K562 (cell line): ENCODE measurements around the gene CAPRIN1. TPM values are rescaled to one million over a fixed set of nuclear protein-coding genes. Genes with fewer than 3 reads are reported as not detected.

Experiments
- BMI1 ChIP-seq: fragments of 150-350 bp; IDR thresholded peaks from 2 replicates; pipeline ENCODE4 v1.6.1; 2014; ENCODE audit warnings: low read length
- CBX2 ChIP-seq: fragments of 200-600 bp; sonication (generic); IDR thresholded peaks from one replicate; pipeline ENCODE4 v1.6.1; 2012; ENCODE audit warnings: mild to moderate bottlenecking, low read length, inconsistent platforms; ENCODE audit not compliant: insufficient read depth, poor library complexity, severe bottlenecking
- COPS2 ChIP-seq: fragments of 450-650 bp; conservative IDR thresholded peaks from 2 replicates; pipeline ENCODE4 v1.6.1; 2016; ENCODE audit warnings: mild to moderate bottlenecking, moderate library complexity
- HNRNPL ChIP-seq: fragments of 200-400 bp; formaldehyde crosslinking; IDR thresholded peaks from 2 replicates; pipeline ENCODE4 v1.6.1; 2017; ENCODE audit warnings: low read depth, mild to moderate bottlenecking, low read length
- JUND ChIP-seq, 2 experiments: IDR thresholded peaks; 2 replicates in 1 of 2; 3 replicates in 1 of 2; pipeline ENCODE4 v1.6.1; 2011; ENCODE audit warnings: borderline replicate concordance in 2 of 2, low read depth in 2 of 2, low read length in 2 of 2, improper control_type of control experiment in 1 of 2, missing biosample characterization in 1 of 2, missing genetic modification characterization in 1 of 2, missing genetic modification reagents in 1 of 2
- MYC ChIP-seq, 2 experiments: fragments of 250-450 bp in 1 of 2; sonication (Bioruptor Pico) in 1 of 2; IDR thresholded peaks; 2 replicates each; pipeline versions ENCODE4 v1.5.1 to v1.6.1; 2012 to 2021; ENCODE audit warnings: low read depth in 2 of 2, borderline replicate concordance in 1 of 2, improper control_type of control experiment in 1 of 2, low read length in 1 of 2, mild to moderate bottlenecking in 1 of 2, moderate library complexity in 1 of 2
- RBBP5 ChIP-seq: fragments of 200-600 bp; sonication (generic); IDR thresholded peaks from 2 replicates; pipeline ENCODE4 v1.6.1; 2012; ENCODE audit warnings: borderline replicate concordance, mild to moderate bottlenecking, low read length, control low read depth, inconsistent platforms; ENCODE audit not compliant: insufficient read depth, poor library complexity, severe bottlenecking
- RCOR1 ChIP-seq, 2 experiments: IDR thresholded peaks; 2 replicates each; pipeline ENCODE4 v1.6.1; 2012; ENCODE audit warnings: low read depth in 2 of 2, low read length in 2 of 2, borderline replicate concordance in 1 of 2, improper control_type of control experiment in 1 of 2
- SMAD1 ChIP-seq: fragments of 150-350 bp; IDR thresholded peaks from 2 replicates; pipeline ENCODE4 v1.6.1; 2014; ENCODE audit warnings: low read length, low read depth; ENCODE audit not compliant: partially characterized antibody
- TAF1 ChIP-seq: IDR thresholded peaks from 2 replicates; pipeline ENCODE4 v1.6.1; 2011; ENCODE audit warnings: mild to moderate bottlenecking, low read length, moderate library complexity; ENCODE audit not compliant: insufficient read depth, control insufficient read depth, severe bottlenecking; ENCODE audit errors: extremely low read depth
- TOE1 ChIP-seq, 2 experiments: fragments of 450-650 bp in 1 of 2; sonication (generic) in 1 of 2; formaldehyde crosslinking in 1 of 2; IDR thresholded peaks; 2 replicates each; pipeline versions ENCODE4 v1.7.1 to v1.8.0; 2016 to 2022; ENCODE audit warnings: borderline replicate concordance in 2 of 2, mild to moderate bottlenecking in 2 of 2, antibody characterized with exemption in 1 of 2, inconsistent platforms in 1 of 2, low read depth in 1 of 2, missing genetic modification reagents in 1 of 2, moderate library complexity in 1 of 2
- ZNF384 ChIP-seq: IDR thresholded peaks from 2 replicates; pipeline ENCODE4 v1.6.1; 2012; ENCODE audit warnings: low read depth, low read length, improper control_type of control experiment
- ZNF780A ChIP-seq: fragments of 250-450 bp; sonication (Bioruptor Pico); IDR thresholded peaks from 2 replicates; pipeline ENCODE4 v1.5.0; 2021; ENCODE audit warnings: mild to moderate bottlenecking
- ZNF830 ChIP-seq: fragments of 250-450 bp; sonication (Bioruptor Pico); IDR thresholded peaks from 2 replicates; pipeline ENCODE4 v1.5.0; 2021; ENCODE audit warnings: mild to moderate bottlenecking
- polyA plus RNA-seq, 8 experiments: library from polyadenylated mRNA; depleted of rRNA in 4 of 8; stranded (reverse) in 5 of 8; unstranded in 3 of 8; fragments of >200 nt; fragmentation: Nextera tagmentation in 2 of 8; fragmentation: Illumina TruSeq in 1 of 8; extraction: Ambion mirVana in 2 of 8; extraction: Trizol in 1 of 8; gene quantifications; 2 replicates each; pipeline versions ENCODE4 v1.2.1 to v1.2.3, GENCODE V29; 2011 to 2014; ENCODE audit warnings: inconsistent platforms in 1 of 8, missing spikeins in 1 of 8
- total RNA-seq, 7 experiments: library from RNA; depleted of rRNA in 6 of 7; stranded (reverse); fragments of >200 nt in 6 of 7; fragmentation: Illumina TruSeq in 2 of 7; extraction: Trizol in 2 of 7; gene quantifications; 2 replicates each; pipeline versions ENCODE4 v1.2.1 to v1.2.3, GENCODE V29; 2011 to 2021; ENCODE audit warnings: low replicate concordance in 1 of 7
- TF ChIP-seq, protein P1 (sequence below), 2 experiments: IDR thresholded peaks; 2 replicates each; pipeline ENCODE4 v1.6.1; 2012; ENCODE audit warnings: improper control_type of control experiment in 2 of 2, low read depth in 2 of 2, low read length in 2 of 2, borderline replicate concordance in 1 of 2
- TF ChIP-seq, protein P2 (sequence below): fragments of 450-650 bp; IDR thresholded peaks from 2 replicates; pipeline ENCODE4 v1.6.1; 2017; ENCODE audit warnings: antibody characterized with exemption, mild to moderate bottlenecking
- TF ChIP-seq, protein P3 (sequence below): fragments of 200-800 bp; sonication (Bioruptor generic); IDR thresholded peaks from 2 replicates; pipeline ENCODE4 v1.6.1; 2017; ENCODE audit warnings: missing genetic modification characterization, missing compliant biosample characterization

Gene CAPRIN1
- total and polyA plus RNA-seq, 9 of the 15 experiments (the other 6 are each of a cell fraction or from before 2014, with no cell fraction given) = 49.6 to 271 (median 244) TPM

DNA sequence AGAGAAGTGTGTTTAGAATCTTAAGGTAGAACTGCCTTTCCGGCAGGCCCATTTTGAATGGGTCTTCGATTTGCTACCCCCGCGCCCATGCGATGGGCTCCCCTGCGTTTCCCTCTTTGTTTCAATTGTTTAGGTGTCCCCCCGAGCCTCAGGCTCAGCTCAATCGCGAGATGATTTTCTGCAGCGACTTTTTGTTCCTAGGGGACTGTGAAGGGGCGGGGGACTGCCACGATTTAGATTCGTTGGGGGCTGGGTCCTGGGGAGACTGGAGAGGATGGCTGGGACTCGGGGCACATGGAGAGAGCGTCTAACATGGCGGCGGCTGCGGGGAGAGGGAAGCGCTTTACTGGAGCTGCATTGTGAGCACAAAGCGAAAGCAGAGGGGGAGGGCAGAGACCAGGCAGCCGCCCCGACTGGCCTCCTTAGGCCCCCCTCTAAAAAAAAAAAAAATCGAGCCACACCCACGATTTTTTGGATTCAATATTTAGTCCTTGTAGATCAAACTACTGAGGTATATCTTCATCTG is 1.7 kb downstream of the CAPRIN1 start (continued):
- TF ChIP-seq ZNF384 (peak; percentile 90), JUND (IDR thresholded peaks at IDR 0.05; ENCODE audit: borderline replicate concordance, low read depth, low read length) (no peak), JUND (tag; IDR thresholded peaks at IDR 0.05; ENCODE audit: borderline replicate concordance, low read depth, low read length) (no peak), SMAD1 (peak; percentile 40), CBX2 (no peak), HNRNPL (no peak), ZNF830 (CRISPR knock-in tag) (no peak), TOE1 (IDR thresholded peaks at IDR 0.05; ENCODE audit: borderline replicate concordance) (0 out of 2 replicates have a peak, but pooled peaks have one; percentile 35), TOE1 (CRISPR knock-in tag; IDR thresholded peaks at IDR 0.05; ENCODE audit: borderline replicate concordance, low read depth) (no peak), BMI1 (no peak), ZNF780A (CRISPR knock-in tag) (no peak), RBBP5 (peak; percentile 78), TAF1 (peak; percentile 84), COPS2 (no peak), MYC (IDR thresholded peaks at IDR 0.05; ENCODE audit: low read depth, low read length) (peak; percentile 97), MYC (CRISPR knock-in tag; IDR thresholded peaks at IDR 0.05; ENCODE audit: borderline replicate concordance, low read depth) (0 out of 2 replicates have a peak, but pooled peaks have one; percentile 67), RCOR1 (IDR thresholded peaks at IDR 0.05; ENCODE audit: borderline replicate concordance in 1 of 2, low read depth in 2 of 2, low read length in 2 of 2) (0 out of 4 replicates have a peak, but pooled peaks of 1 of the 2 experiments have one; percentile 11)
- TF ChIP-seq, protein P1, sequence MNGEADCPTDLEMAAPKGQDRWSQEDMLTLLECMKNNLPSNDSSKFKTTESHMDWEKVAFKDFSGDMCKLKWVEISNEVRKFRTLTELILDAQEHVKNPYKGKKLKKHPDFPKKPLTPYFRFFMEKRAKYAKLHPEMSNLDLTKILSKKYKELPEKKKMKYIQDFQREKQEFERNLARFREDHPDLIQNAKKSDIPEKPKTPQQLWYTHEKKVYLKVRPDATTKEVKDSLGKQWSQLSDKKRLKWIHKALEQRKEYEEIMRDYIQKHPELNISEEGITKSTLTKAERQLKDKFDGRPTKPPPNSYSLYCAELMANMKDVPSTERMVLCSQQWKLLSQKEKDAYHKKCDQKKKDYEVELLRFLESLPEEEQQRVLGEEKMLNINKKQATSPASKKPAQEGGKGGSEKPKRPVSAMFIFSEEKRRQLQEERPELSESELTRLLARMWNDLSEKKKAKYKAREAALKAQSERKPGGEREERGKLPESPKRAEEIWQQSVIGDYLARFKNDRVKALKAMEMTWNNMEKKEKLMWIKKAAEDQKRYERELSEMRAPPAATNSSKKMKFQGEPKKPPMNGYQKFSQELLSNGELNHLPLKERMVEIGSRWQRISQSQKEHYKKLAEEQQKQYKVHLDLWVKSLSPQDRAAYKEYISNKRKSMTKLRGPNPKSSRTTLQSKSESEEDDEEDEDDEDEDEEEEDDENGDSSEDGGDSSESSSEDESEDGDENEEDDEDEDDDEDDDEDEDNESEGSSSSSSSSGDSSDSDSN (IDR thresholded peaks at IDR 0.05; ENCODE audit: borderline replicate concordance in 1 of 2, low read depth in 2 of 2, low read length in 2 of 2) = peak; percentile 44 to 45; a peak in 1 of 4 replicates
- TF ChIP-seq, protein P2, sequence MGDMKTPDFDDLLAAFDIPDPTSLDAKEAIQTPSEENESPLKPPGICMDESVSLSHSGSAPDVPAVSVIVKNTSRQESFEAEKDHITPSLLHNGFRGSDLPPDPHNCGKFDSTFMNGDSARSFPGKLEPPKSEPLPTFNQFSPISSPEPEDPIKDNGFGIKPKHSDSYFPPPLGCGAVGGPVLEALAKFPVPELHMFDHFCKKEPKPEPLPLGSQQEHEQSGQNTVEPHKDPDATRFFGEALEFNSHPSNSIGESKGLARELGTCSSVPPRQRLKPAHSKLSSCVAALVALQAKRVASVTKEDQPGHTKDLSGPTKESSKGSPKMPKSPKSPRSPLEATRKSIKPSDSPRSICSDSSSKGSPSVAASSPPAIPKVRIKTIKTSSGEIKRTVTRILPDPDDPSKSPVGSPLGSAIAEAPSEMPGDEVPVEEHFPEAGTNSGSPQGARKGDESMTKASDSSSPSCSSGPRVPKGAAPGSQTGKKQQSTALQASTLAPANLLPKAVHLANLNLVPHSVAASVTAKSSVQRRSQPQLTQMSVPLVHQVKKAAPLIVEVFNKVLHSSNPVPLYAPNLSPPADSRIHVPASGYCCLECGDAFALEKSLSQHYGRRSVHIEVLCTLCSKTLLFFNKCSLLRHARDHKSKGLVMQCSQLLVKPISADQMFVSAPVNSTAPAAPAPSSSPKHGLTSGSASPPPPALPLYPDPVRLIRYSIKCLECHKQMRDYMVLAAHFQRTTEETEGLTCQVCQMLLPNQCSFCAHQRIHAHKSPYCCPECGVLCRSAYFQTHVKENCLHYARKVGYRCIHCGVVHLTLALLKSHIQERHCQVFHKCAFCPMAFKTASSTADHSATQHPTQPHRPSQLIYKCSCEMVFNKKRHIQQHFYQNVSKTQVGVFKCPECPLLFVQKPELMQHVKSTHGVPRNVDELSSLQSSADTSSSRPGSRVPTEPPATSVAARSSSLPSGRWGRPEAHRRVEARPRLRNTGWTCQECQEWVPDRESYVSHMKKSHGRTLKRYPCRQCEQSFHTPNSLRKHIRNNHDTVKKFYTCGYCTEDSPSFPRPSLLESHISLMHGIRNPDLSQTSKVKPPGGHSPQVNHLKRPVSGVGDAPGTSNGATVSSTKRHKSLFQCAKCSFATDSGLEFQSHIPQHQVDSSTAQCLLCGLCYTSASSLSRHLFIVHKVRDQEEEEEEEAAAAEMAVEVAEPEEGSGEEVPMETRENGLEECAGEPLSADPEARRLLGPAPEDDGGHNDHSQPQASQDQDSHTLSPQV = no peak
- TF ChIP-seq, protein P3, sequence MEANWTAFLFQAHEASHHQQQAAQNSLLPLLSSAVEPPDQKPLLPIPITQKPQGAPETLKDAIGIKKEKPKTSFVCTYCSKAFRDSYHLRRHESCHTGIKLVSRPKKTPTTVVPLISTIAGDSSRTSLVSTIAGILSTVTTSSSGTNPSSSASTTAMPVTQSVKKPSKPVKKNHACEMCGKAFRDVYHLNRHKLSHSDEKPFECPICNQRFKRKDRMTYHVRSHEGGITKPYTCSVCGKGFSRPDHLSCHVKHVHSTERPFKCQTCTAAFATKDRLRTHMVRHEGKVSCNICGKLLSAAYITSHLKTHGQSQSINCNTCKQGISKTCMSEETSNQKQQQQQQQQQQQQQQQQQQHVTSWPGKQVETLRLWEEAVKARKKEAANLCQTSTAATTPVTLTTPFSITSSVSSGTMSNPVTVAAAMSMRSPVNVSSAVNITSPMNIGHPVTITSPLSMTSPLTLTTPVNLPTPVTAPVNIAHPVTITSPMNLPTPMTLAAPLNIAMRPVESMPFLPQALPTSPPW = peak; percentile 89
